Caco-2 (cell line): ENCODE results near the gene ADGRD1. TPM values are rescaled to one million over a fixed set of nuclear protein-coding genes. Genes with fewer than 3 reads are reported as not detected.

ENCODE experiments used
- BruUV-seq: library from RNA; stranded (reverse); fragments of 400-500 nt; replicated peaks from 2 replicates; lab custom pipeline; 2021; lab: Mats Ljungman, UMichigan
- CTCF ChIA-PET: fragments of 300-600 bp; sonication (Branson Sonifier 250); formaldehyde crosslinking; loops from one replicate; lab custom pipeline; 2022; ENCODE audit warnings: antibody characterized with exemption; lab: Charles Lee
- POLR2A ChIA-PET: fragments of 300-600 bp; sonication (Branson Sonifier 250); formaldehyde crosslinking; loops from one replicate; lab custom pipeline; 2022; ENCODE audit warnings: antibody characterized with exemption; lab: Charles Lee
- DNase-seq, 2 experiments: peaks; one replicate each; pipeline versions ENCODE4 v3.0.0 to v3.0.0-alpha.2; 2020 to 2022
- H3K27me3 ChIP-seq: replicated peaks from 2 replicates; pipeline ENCODE4 v1.6.0; 2011; ENCODE audit warnings: low read length; ENCODE audit not compliant: control insufficient read depth, insufficient read depth
- H3K36me3 ChIP-seq: 2 replicates; pipeline ENCODE4 v1.5.1; 2011; ENCODE audit warnings: low read length; ENCODE audit not compliant: control insufficient read depth, insufficient read depth
- H3K4me1 ChIP-seq: fragments of 250-450 bp; sonication (Bioruptor Pico); 2 replicates; pipeline ENCODE4 v1.5.1; 2020; ENCODE audit warnings: mild to moderate bottlenecking
- H3K4me3 ChIP-seq: 2 replicates; pipeline ENCODE4 v1.5.1; 2011; ENCODE audit warnings: low read depth, mild to moderate bottlenecking, control low read depth, low read length
- H3K9me3 ChIP-seq: fragments of 250-450 bp; sonication (Bioruptor Pico); 2 replicates; pipeline ENCODE4 v1.5.1; 2020; ENCODE audit warnings: mild to moderate bottlenecking, moderate library complexity
- H3K27ac Mint-ChIP-seq: one replicate; pipeline ENCODE4 v1.8.0; 2022; ENCODE audit warnings: mixed read lengths; ENCODE audit not compliant: unreplicated experiment
- H3K27me3 Mint-ChIP-seq: one replicate; pipeline ENCODE4 v1.8.0; 2022; ENCODE audit warnings: mixed read lengths; ENCODE audit not compliant: insufficient read depth, unreplicated experiment
- H3K36me3 Mint-ChIP-seq: one replicate; pipeline ENCODE4 v1.8.0; 2022; ENCODE audit warnings: mild to moderate bottlenecking, mixed read lengths; ENCODE audit not compliant: insufficient read depth, unreplicated experiment
- H3K4me1 Mint-ChIP-seq: one replicate; pipeline ENCODE4 v1.8.0; 2022; ENCODE audit warnings: low read depth, mixed read lengths; ENCODE audit not compliant: unreplicated experiment
- H3K4me3 Mint-ChIP-seq: one replicate; pipeline ENCODE4 v1.8.0; 2022; ENCODE audit warnings: mild to moderate bottlenecking, moderate library complexity, mixed read lengths; ENCODE audit not compliant: unreplicated experiment
- H3K9me3 Mint-ChIP-seq: one replicate; pipeline ENCODE4 v1.8.0; 2022; ENCODE audit warnings: mixed read lengths; ENCODE audit not compliant: unreplicated experiment
- CTCF ChIP-seq, 2 experiments: fragments of 200-600 bp in 1 of 2; IDR thresholded peaks; 1 replicate in 1 of 2; 2 replicates in 1 of 2; pipeline versions ENCODE4 v1.5.1 to v1.8.0; 2011 to 2022; ENCODE audit warnings: antibody characterized with exemption in 1 of 2, control low read depth in 1 of 2, inconsistent platforms in 1 of 2, low read depth in 1 of 2, low read length in 1 of 2, mild to moderate bottlenecking in 1 of 2, moderate library complexity in 1 of 2; ENCODE audit not compliant: insufficient read depth in 1 of 2, severe bottlenecking in 1 of 2, unreplicated experiment in 1 of 2
- intact Hi-C: fragments of 100-400 bp; cut with micrococcal nuclease; formaldehyde crosslinking; loops from one replicate; pipeline ENCODE4 v1.10.0; 2022; ENCODE audit not compliant: unreplicated experiment
- total RNA-seq: library from RNA; stranded (reverse); gene quantifications from 2 replicates; pipeline ENCODE4 v1.2.3, GENCODE V29; 2022

The ADGRD1 gene
- total RNA-seq, 1 experiment from 2014 or later, result 3.6 TPM

- no peaks in the 10 kb centered on the region for H3K4me1 Mint-ChIP-seq
- ChIA-PET CTCF (no interaction called here), POLR2A (interaction anchor here (0.5 kb wide), 1 partner anchor 8 kb away, joined by 4 read pairs; no protein-coding TSS in a partner anchor)
- no peak overlapping the region for H3K4me3 ChIP-seq
- no peaks in the 10 kb centered on the region for H3K36me3 ChIP-seq
- H3K36me3 Mint-ChIP-seq, result no peaks in the 10 kb centered on the region
- H3K27ac Mint-ChIP-seq, result no peak overlapping the region
- no TSS peak for BruUV-seq
- DNase-seq, result no peak
- H3K4me3 Mint-ChIP-seq, result no peak overlapping the region
- no peak for TF ChIP-seq CTCF (IDR thresholded peaks at IDR 0.05; ENCODE audit: insufficient read depth in 1 of 2, low read depth in 1 of 2, low read length in 1 of 2, severe bottlenecking in 1 of 2, unreplicated experiment in 1 of 2)
- no peaks in the 10 kb centered on the region for H3K27me3 Mint-ChIP-seq
- H3K4me1 ChIP-seq, result no peaks in the 10 kb centered on the region
- peaks cover 19% of the 10 kb centered on the region for H3K9me3 Mint-ChIP-seq
- no peaks in the 10 kb centered on the region for H3K27me3 ChIP-seq
- intact Hi-C loops, result no loop called here
- no peaks in the 10 kb centered on the region for H3K9me3 ChIP-seq
Observed at GRCh38 chr12:131038961-131039950, 85.5 kb downstream of the ADGRD1 start.

GRCh38 chr12:131040491-131040890 is 86.8 kb downstream of the ADGRD1 start:
- POLR2A ChIA-PET, result no interaction called here
- Mint-ChIP-seq H3K4me3 (no peak overlapping the region), H3K4me1 (no peaks in the 10 kb centered on the region), H3K9me3 (peaks cover 19% of the 10 kb centered on the region), H3K36me3 (no peaks in the 10 kb centered on the region), H3K27ac (no peak overlapping the region), H3K27me3 (no peaks in the 10 kb centered on the region)
- CTCF ChIA-PET, result no interaction called here
- Histone ChIP-seq H3K4me1 (no peaks in the 10 kb centered on the region), H3K4me3 (no peak overlapping the region), H3K9me3 (no peaks in the 10 kb centered on the region), H3K36me3 (no peaks in the 10 kb centered on the region), H3K27me3 (no peaks in the 10 kb centered on the region)
- TF ChIP-seq CTCF (IDR thresholded peaks at IDR 0.05; ENCODE audit: insufficient read depth in 1 of 2, low read depth in 1 of 2, low read length in 1 of 2, severe bottlenecking in 1 of 2, unreplicated experiment in 1 of 2), result no peak
- BruUV-seq, result no TSS peak
- no peak for DNase-seq
- intact Hi-C loops, result no loop called here

GRCh38 chr12:131041216-131041967 is 87.7 kb downstream of the ADGRD1 start:
- Mint-ChIP-seq H3K27ac (no peak overlapping the region), H3K9me3 (peaks cover 17% of the 10 kb centered on the region), H3K27me3 (no peaks in the 10 kb centered on the region), H3K4me1 (no peaks in the 10 kb centered on the region), H3K4me3 (no peak overlapping the region), H3K36me3 (no peaks in the 10 kb centered on the region)
- no peak for DNase-seq
- no TSS peak for BruUV-seq
- intact Hi-C loops, result no loop called here
- Histone ChIP-seq H3K36me3 (no peaks in the 10 kb centered on the region), H3K9me3 (no peaks in the 10 kb centered on the region), H3K4me3 (no peak overlapping the region), H3K27me3 (no peaks in the 10 kb centered on the region), H3K4me1 (no peaks in the 10 kb centered on the region)
- POLR2A ChIA-PET, result no interaction called here
- CTCF ChIA-PET, result no interaction called here
- TF ChIP-seq CTCF (IDR thresholded peaks at IDR 0.05; ENCODE audit: insufficient read depth in 1 of 2, low read depth in 1 of 2, low read length in 1 of 2, severe bottlenecking in 1 of 2, unreplicated experiment in 1 of 2), result no peak
